ENCODE results near the gene ULK4.
A peak's percentile ranks its signal among the peaks of the same experiment; 100 is the strongest.

The ULK4 gene

DNA sequence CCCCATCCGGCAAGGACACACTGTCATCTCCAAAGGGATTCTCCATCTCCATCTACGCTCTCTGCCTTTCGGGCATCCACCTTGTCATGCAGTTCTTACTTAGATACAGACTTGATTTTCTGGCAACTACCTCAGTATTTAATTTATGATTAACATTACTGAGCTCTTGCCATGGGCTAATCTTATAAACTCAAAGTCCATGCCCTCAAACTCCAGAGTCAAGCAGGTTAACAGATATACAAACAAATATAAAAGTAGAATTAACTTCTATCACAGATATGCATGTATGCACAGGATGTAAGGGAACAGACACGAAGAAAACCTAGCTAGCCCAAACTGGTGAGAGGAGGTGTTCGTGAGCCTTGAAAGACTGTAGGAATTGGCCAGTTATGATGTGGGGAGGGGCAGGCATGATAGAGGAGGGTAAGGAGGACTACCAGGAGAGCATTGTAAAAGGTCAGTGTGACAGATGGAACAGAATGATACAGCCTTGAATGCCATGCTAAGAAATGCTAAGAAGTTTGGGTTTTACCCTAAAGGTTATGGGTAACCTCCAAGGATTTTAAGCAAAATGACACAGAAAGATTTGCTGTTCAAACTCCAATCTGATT, 334.3 kb downstream of the ULK4 start:
- no peak for DNase-seq

GRCh38 chr3:41612853-41613252, 349.1 kb downstream of the ULK4 start:
- DNase-seq: no peak

DNA sequence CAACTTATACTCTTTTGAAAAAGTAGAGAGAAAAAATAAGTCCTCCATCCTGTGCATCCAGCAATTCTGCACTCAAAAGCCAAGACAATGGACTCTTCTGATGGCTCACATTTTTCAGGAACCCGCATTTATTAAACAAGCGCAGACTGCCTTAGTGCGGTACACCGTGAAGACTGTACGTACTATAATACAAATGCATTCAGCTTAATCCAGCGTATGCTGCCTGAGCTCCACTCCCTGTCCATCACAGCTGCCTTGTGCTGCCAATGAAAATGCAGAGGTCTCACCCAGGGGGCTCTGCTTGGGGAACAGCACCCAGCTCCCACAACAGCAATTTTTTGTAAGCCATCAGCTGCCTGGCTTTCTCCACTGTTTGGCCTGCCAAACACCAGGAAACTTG, 350.9 kb downstream of the ULK4 start:
- DNase-seq: no peak

- DNase-seq: no peak
Observed at GRCh38 chr3:41608347-41608746, 353.6 kb downstream of the ULK4 start.

- peak; percentile 17 for DNase-seq
Observed at GRCh38 chr3:41603807-41604206, 358.1 kb downstream of the ULK4 start.

GRCh38 chr3:41602121-41602520, 359.8 kb downstream of the ULK4 start:
- no peak for DNase-seq

DNA sequence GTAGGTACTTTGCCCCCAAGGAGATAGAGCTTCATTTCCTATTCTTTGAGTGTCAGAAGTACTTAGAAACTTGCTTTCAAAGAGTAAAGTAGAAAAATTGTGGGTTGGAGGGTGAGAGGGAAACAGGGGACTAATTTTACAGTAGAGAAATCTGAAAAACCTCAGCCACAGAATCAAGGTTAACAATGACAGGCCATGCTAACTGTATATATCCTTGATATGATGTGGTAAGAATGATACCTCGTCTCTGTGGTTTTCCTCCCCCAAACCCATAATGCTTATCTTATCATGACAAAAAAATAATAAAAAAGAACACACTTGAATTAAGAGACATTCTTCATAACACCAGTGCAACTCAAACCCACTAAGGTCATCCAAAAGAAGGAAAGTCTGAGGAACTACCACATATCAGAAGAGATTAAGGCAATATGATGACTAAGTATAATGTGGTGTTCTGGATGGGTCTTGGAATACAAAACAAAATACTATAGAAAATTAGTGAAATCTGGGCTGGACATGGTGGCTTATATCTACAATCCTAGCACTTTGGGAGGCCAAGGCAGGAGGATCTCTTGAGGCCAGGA, 360.4 kb downstream of the ULK4 start:
- DNase-seq: no peak

DNA sequence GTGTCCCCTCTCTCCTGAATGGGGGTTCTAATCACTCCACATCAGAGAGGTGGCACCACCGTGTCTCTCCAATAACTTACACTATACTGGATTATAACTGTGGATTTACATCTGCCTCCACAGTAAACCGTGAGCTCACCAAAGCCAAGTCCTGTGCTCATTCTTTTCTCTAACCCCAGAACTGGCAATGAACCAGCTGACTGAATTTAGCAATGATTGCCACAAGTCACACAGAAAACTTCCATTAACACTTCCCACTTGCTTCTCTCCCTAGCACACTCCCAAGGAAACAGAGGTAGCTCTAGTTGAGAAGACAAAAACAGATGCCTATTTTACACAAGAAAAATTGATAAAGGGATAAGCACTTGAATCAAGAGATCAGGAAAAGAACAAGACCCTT, 361.3 kb downstream of the ULK4 start:
- DNase-seq: no peak

DNA sequence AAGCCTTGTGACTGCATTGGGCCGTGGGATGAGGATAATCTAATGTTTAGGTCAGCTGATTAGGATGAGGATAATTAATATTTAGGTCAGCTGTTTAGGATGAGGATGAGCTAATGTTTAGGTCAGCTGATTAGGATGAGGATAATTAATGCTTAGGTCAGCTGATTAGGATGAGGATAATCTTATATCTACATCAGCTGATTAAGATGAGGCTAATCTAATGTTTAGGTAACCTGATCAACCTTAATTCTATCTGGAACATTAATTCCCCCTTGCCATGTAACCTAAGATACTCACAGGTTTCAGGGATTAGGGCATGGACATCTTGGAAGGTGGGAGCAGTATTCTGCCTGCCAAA, 362.8 kb downstream of the ULK4 start:
- no peak for DNase-seq

- no peak for DNase-seq
Observed at GRCh38 chr3:41598402-41599126, 363.3 kb downstream of the ULK4 start.

- no peak for DNase-seq
Observed at GRCh38 chr3:41593774-41594173, 368.1 kb downstream of the ULK4 start.

GRCh38 chr3:41592753-41593510, 369.0 kb downstream of the ULK4 start:
- no peak for DNase-seq

DNA sequence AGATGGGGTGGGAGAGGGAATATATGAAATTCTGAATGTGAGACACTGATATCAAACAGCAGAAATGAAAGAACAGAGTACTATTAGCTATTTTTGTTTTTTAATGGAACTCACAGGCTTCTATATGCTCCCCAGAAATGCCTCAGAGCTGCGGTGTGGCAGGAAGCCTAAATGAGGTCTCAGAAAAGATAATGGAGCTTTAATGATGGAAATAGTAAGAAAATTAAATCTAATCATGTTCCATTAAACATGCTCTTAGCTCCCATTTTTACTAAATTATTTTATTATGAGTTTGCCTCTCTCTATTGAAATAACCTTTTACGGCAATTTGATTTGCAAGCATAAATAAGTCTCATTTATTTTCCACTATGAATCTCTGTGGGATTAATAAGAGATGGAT, 378.9 kb downstream of the ULK4 start:
- no peak for DNase-seq

DNA sequence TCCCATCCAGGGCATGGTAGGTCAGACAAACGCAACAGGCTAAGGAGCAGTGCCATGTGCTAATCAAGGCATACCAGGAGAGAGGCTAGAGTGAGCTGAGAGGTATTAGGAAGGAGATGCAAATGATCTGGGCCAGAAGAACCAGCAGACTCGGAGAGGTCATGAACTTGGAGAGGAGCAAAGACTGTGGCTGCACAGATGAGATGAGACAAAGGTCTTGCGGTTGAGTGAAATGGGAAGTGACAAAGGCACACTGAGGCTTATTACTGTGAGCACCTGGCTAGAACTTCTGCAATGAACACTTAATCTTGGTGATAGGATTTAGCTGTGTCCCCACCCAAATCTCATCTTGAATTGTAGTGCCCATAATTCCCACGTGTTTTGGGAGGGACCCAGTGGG, 380.2 kb downstream of the ULK4 start:
- DNase-seq: no peak

- no peak for DNase-seq
Observed at GRCh38 chr3:41580274-41580959, 381.5 kb downstream of the ULK4 start.

DNA sequence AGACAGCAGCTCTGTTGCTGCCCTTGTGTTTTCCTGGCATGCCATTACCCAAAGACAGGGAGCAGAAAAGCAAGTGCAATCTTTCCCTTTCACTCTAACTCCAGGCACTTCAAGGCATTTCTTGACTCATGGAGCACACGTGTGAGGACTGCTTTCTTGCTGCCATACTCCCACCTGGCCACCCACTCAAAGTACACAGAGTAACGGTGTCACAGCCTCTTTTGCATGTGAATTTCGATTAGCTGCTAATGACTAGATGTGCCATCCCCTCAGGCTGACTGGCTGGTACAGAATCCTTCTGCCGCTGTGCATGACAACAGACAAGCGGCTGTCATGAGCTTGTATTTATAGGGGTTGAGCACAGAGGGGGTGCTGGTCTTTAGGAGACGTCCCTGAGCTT, 382.0 kb downstream of the ULK4 start:
- no peak for DNase-seq

DNA sequence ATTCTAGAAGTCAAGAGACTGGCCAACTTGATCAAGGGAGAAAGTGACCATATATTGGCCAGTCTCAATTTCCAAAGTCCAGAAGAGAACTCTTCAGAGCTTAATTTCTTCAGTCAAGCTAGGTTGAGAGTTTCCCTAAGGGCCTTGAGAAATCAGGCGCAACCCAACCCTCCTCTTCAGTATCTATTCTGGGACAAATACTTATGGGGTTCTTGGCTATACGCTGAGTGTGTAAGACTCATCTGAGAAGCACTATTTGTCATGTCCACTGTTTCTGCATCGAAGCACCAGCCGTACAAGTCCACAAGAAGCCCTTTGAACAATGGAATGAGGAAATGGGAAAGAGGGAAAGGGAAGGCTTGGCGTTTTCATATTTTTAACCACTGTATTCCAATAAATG, 383.1 kb downstream of the ULK4 start:
- DNase-seq: no peak

DNA sequence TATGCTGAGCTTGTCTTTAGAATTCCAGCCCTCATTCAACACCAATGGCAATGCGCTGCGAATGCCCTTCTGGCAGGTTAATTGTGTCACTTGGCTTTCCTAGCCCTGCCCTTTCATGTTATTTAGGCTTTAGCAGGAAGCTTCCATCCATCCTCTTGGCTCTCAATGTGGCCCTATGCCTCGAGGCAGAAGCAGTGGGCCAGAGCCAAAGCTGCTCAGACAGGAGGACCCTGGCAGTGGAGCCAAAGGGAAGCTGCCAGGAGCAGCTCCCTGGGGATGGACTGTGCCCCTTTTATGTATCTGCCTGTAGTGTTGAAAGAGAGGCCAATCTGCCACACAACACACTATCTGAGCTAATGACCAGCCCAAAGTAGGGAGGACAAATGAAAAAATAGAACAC, 386.2 kb downstream of the ULK4 start:
- DNase-seq: peak; percentile 68

GRCh38 chr3:41574900-41575299, 387.0 kb downstream of the ULK4 start:
- DNase-seq: peak; percentile 1

- DNase-seq: no peak
Observed at GRCh38 chr3:41573591-41573990, 388.3 kb downstream of the ULK4 start.

GRCh38 chr3:41572092-41572491, 389.8 kb downstream of the ULK4 start:
- no peak for DNase-seq

DNA sequence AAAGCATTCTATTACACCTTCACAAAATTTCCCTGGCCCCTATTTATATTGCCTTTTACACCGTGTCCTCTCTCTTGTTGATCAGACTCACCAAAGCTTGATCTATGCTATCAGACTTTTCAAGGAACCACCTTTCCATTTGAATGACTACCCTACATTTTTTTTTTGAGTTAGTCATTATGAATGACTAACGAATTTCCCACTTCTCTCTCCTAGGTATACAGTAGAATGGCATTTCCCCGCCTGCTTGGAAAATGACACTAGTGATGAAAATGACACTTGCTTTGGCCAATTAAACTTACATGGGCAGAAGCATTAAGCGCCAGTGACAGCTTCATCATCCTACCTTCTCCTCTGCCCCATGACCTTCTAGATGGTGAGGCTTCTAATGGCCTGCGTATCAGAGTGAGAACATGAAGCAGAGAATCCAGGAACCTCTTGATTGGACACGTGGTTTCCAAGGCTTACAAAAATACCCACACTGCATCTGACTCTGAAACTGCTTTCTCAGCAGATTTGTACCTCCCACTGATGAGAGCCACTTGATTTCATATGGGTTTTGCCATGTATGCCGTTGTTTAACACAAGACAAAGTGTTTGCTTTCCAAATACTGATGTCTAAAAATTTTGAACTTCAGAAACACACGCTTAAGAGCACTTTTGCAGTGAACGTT, 392.1 kb downstream of the ULK4 start:
- no peak for DNase-seq

Data from NCI-H69 (cell line).